Measurements from ENCODE around the gene SNAI1.

The SNAI1 gene

DNA sequence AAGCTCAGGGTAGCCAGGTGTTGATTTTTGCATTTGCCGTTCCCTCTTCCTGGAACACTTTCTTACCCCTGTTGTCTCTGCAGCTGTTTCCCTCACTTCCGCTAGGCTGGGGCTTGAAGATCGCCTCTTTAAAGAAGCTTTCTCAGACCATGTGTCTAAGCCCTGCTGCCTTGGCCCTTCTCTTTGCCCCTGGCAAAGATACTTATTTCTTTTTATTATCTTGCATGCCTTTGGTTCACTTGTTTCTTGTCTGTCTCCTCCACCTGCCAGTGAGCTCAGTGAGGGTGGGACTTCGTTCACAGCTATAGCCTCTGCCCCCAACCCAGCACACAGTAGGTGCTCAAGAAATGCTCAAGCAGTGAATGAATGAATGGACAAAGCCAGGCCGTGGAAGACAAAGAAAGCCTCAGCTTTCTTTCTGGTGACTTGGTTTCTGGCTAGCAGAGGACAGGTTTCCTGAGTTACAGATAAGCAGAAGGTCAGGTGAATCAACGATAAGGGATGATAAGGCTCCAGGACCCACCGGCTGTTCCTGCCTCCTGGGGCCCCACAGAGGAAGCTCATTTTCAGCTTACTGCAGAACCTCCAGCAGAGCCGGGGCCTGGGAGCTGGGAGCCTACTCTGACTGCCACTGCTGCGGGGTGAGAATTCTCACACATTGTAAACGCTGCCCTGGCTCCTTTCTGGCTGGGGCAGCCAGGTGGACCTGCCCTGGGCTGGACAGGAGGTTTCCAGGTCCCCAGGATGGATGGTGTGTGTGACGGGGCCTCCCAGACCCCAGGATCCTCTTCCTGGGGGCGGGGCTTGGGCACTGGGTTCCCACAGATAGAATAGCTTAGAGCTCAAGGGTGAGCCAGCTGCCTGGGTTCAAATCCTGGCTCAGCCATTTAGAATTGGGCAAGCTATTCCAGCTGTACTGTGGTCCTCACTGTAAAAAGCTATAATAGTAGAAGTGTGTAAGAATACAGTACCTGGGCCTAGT lies 29.8 kb downstream of the SNAI1 start:
- Histone ChIP-seq H3K4me3 (ENCODE audit: low read length) (no peak overlapping the region), H3K9me3 (ENCODE audit: control insufficient read depth, insufficient read depth, low read length) (no peaks in the 10 kb centered on the region), H3K27ac (ENCODE audit: low read length) (no peak overlapping the region), H3K27me3 (ENCODE audit: control insufficient read depth, insufficient read depth, low read length) (no peaks in the 10 kb centered on the region; the same call in 1 of the 2 replicates), H3K36me3 (ENCODE audit: control insufficient read depth, insufficient read depth, low read length) (no peaks in the 10 kb centered on the region), H3K4me1 (ENCODE audit: control insufficient read depth, insufficient read depth, low read length) (peaks cover 2% of the 10 kb centered on the region; the same call in 1 of the 2 replicates)
- no peak for DNase-seq (ENCODE audit: low read depth, low spot score)
- WGBS (ENCODE audit: insufficient coverage, insufficient read length) = no CpG with 5 or more reads among the region's 12 CpGs

DNA sequence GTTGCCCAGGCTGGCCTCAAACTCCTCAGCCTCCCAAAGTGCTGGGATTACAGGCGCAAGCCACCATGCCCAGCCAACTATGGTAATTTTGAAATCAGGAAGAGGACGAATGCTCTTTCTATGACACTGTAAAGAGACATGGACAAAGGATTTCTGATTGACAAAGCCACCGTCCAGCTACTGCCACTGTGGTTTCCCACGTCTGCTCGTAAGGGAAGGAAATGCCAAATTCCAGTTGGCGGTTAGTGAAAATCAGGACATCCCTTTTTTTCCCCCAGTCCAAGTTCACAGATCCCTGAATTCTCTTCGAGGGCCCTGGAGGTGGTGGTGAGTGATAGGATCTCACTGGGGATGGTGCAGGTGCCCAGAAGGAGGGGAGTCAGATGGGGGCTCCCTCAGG lies 31.2 kb downstream of the SNAI1 start:
- WGBS (ENCODE audit: insufficient coverage, insufficient read length) = no CpG with 5 or more reads among the region's 7 CpGs
- no peak overlapping the region for H3K27ac ChIP-seq (ENCODE audit: low read length)

DNA sequence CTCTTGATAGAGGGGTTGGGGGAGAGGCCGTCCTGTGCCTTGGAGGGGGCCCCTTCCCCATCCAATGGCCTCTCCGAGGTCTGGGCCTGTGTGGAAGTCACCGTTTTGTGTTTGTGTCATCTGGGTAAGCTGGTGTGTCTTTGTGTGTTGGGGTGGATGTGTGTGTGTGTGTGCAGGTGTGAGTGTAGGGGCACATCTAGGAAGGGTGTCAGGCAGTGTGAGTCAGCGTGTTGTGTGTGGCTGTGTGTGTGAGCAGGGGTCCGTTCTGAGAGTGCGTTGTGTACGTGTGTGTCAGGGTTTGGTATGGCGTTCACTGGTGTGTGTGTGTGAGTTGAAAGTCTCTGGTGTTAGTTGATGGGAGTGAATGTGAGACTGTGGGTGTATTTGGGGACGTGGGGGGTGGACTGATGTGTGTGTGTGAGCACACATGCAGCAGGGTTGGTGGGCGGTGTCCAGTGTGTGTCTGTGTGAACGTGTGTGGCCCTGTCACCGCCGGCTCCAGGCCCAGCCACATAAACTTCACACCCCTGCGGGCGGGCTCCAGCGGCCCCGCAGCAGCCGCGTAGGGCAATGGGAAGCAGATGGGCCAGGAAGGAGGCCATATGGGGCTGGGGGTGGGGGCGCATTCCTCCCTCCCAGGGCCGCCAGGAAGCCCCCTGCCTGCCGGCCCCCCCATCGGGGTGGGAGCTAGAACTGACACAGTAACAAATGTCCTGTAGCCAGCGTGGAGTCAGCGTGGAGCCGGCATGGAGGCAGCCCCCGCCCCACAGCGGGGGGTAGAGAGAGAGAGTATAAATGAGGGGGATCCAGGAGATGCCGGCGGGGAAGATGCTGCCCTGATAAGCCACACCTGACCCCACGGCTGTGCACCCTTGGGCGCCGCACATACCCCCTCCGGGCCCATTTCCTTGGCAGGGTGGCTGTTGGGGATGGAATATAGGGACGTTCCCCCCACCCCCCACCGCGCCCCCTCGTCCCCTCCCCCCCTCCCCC lies 32.1 kb downstream of the SNAI1 start:
- no peak for DNase-seq (ENCODE audit: low read depth, low spot score)
- no peaks in the 10 kb centered on the region; the same call in 1 of the 2 replicates for H3K27me3 ChIP-seq (ENCODE audit: control insufficient read depth, insufficient read depth, low read length)
- H3K36me3 ChIP-seq (ENCODE audit: control insufficient read depth, insufficient read depth, low read length) = no peaks in the 10 kb centered on the region
- no peak overlapping the region for H3K4me3 ChIP-seq (ENCODE audit: low read length)
- no peak overlapping the region for H3K27ac ChIP-seq (ENCODE audit: low read length)
- WGBS (ENCODE audit: insufficient coverage, insufficient read length) = 100% methylated on average over 1 of the region's 38 CpGs
- H3K4me1 ChIP-seq (ENCODE audit: control insufficient read depth, insufficient read depth, low read length) = no peaks in the 10 kb centered on the region; the same call in 1 of the 2 replicates
- no peaks in the 10 kb centered on the region for H3K9me3 ChIP-seq (ENCODE audit: control insufficient read depth, insufficient read depth, low read length)

More for the DNA sequence above, 31.2 kb downstream of the SNAI1 start:
- no peaks in the 10 kb centered on the region for H3K36me3 ChIP-seq (ENCODE audit: control insufficient read depth, insufficient read depth, low read length)
- peaks cover 2% of the 10 kb centered on the region; the same call in 1 of the 2 replicates for H3K4me1 ChIP-seq (ENCODE audit: control insufficient read depth, insufficient read depth, low read length)
- no peak overlapping the region for H3K4me3 ChIP-seq (ENCODE audit: low read length)
- H3K9me3 ChIP-seq (ENCODE audit: control insufficient read depth, insufficient read depth, low read length) = no peaks in the 10 kb centered on the region
- DNase-seq (ENCODE audit: low read depth, low spot score) = no peak
- no peaks in the 10 kb centered on the region; the same call in 1 of the 2 replicates for H3K27me3 ChIP-seq (ENCODE audit: control insufficient read depth, insufficient read depth, low read length)

DNA sequence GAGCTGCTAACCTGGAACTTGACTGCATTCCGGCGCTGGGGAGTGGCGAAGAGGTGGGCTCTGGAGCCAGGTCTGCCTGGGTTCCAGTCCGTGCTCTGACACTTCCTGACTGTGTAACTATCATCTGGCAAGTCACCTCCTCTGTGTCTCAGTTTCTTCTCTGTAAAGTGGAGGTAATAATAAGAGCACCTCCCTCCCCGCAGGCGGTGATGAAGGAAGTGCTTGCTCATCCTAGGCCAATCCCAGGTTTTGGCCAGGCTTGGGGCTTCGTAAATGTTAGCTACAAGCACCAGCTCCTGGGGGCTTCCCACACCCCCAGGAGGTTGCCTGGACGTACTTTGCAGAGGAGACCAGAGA lies 32.8 kb downstream of the SNAI1 start:
- no CpG with 5 or more reads among the region's 8 CpGs for WGBS (ENCODE audit: insufficient coverage, insufficient read length)
- no peak for DNase-seq (ENCODE audit: low read depth, low spot score)
- no peaks in the 10 kb centered on the region; the same call in 1 of the 2 replicates for H3K4me1 ChIP-seq (ENCODE audit: control insufficient read depth, insufficient read depth, low read length)
- no peak overlapping the region for H3K27ac ChIP-seq (ENCODE audit: low read length)
- H3K4me3 ChIP-seq (ENCODE audit: low read length) = no peak overlapping the region
- no peaks in the 10 kb centered on the region for H3K36me3 ChIP-seq (ENCODE audit: control insufficient read depth, insufficient read depth, low read length)
- no peaks in the 10 kb centered on the region for H3K9me3 ChIP-seq (ENCODE audit: control insufficient read depth, insufficient read depth, low read length)
- no peaks in the 10 kb centered on the region; the same call in 1 of the 2 replicates for H3K27me3 ChIP-seq (ENCODE audit: control insufficient read depth, insufficient read depth, low read length)

DNA sequence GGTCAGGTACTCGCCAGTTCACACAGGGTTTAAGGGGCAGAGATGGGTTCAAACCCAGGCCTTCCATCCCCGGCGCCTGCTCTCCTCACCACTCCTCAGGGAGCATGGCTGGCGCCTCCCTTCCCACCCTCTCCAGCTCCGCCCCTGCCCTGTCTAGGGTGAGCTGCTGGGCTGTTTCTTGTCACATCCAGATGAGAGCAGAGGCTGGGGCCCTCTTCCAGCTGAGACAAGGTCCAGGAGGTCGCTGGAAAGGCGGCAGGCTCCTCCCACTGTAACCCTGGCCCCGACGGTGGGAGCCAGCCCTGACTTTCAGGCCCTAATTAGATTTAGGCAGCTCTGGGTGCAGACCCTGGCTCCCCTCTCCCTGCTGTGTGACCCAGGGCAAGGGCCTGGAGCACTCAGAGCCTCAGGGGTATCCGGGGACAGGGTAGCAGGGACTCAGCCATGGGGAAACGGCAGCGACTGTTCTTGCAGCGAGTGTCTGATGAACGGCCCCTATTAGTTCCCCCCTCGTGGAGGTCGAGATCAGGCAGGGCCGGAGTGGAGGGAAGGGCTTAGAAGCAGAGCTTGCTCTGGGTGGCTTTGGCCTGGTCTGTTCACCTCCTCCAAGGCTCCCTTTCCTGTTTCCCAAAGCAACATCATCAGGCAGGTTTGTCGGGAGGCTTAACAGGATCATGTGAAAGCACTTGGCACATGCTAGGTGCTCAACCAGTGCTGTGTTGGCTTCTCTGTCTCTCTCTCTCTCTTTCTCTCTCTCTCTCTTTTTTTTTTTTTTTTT lies 33.4 kb downstream of the SNAI1 start:
- Histone ChIP-seq H3K27me3 (ENCODE audit: control insufficient read depth, insufficient read depth, low read length) (no peaks in the 10 kb centered on the region), H3K4me3 (ENCODE audit: low read length) (no peak overlapping the region), H3K9me3 (ENCODE audit: control insufficient read depth, insufficient read depth, low read length) (no peaks in the 10 kb centered on the region), H3K36me3 (ENCODE audit: control insufficient read depth, insufficient read depth, low read length) (no peaks in the 10 kb centered on the region), H3K4me1 (ENCODE audit: control insufficient read depth, insufficient read depth, low read length) (no peaks in the 10 kb centered on the region; the same call in 1 of the 2 replicates), H3K27ac (ENCODE audit: low read length) (no peak overlapping the region)
- WGBS (ENCODE audit: insufficient coverage, insufficient read length) = no CpG with 5 or more reads among the region's 18 CpGs
- DNase-seq (ENCODE audit: low read depth, low spot score) = no peak

DNA sequence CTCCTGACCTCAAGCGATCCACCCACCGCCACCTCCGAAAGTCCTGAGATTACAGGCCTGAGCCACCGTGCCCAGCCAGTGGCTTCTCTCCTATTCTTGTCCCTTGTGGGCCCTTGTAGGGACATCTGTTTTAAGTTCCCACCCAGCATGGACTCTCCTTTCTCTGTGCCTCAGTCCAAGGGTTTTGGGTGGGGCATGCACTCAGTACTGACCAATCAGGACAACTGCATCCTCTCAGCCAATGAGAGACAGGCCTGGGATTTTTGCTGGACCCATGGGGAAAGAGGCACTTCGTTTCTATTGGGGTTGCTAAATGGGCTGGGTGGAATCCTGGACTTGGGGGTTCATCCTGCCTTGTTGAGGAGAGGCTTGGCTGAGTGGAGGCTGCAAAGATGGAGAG lies 34.4 kb downstream of the SNAI1 start:
- no CpG with 5 or more reads among the region's 5 CpGs for WGBS (ENCODE audit: insufficient coverage, insufficient read length)
- no peaks in the 10 kb centered on the region for H3K9me3 ChIP-seq (ENCODE audit: control insufficient read depth, insufficient read depth, low read length)
- no peak overlapping the region for H3K4me3 ChIP-seq (ENCODE audit: low read length)
- DNase-seq (ENCODE audit: low read depth, low spot score) = no peak
- H3K36me3 ChIP-seq (ENCODE audit: control insufficient read depth, insufficient read depth, low read length) = no peaks in the 10 kb centered on the region
- no peaks in the 10 kb centered on the region; the same call in 1 of the 2 replicates for H3K4me1 ChIP-seq (ENCODE audit: control insufficient read depth, insufficient read depth, low read length)
- H3K27me3 ChIP-seq (ENCODE audit: control insufficient read depth, insufficient read depth, low read length) = no peaks in the 10 kb centered on the region
- H3K27ac ChIP-seq (ENCODE audit: low read length) = no peak overlapping the region

DNA sequence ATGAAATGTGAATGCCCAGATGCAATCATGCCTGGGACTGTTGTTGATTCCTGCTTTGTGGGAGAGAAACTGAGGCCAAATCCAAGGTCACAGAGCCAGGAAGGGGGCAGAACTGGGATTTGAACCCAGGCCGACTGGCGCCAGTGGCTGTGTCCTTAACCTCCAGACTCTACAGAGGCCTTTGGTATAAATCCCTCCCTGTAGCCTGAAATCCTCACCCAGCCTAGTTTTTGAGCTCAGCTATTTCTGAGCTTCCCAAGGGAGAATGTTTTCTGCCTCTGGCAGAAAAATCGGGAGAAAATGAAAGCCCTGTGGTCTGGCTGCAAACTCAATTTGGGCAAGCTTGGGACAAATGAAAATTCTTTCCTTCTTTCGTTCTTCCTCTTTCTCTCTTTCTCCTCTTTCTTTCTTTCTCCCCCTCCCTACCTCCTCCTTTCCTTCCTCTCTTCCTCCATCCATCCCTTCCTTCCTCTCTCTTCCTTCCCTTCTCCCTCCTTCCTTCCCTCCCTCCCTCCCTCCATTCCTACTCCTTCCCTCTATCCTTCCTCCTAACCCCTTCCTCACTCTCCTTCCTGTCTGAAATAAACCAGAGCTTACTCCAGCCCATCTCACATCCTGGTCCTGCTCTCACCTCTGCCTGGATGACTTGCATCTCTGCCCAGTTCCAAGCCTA lies 34.9 kb downstream of the SNAI1 start:
- WGBS (ENCODE audit: insufficient coverage, insufficient read length) = no CpG with 5 or more reads among the region's 4 CpGs
- no peaks in the 10 kb centered on the region; the same call in 1 of the 2 replicates for H3K4me1 ChIP-seq (ENCODE audit: control insufficient read depth, insufficient read depth, low read length)
- no peak overlapping the region for H3K27ac ChIP-seq (ENCODE audit: low read length)
- no peak for DNase-seq (ENCODE audit: low read depth, low spot score)
- no peaks in the 10 kb centered on the region for H3K27me3 ChIP-seq (ENCODE audit: control insufficient read depth, insufficient read depth, low read length)
- no peaks in the 10 kb centered on the region for H3K36me3 ChIP-seq (ENCODE audit: control insufficient read depth, insufficient read depth, low read length)
- no peaks in the 10 kb centered on the region for H3K9me3 ChIP-seq (ENCODE audit: control insufficient read depth, insufficient read depth, low read length)
- no peak overlapping the region for H3K4me3 ChIP-seq (ENCODE audit: low read length)

DNA sequence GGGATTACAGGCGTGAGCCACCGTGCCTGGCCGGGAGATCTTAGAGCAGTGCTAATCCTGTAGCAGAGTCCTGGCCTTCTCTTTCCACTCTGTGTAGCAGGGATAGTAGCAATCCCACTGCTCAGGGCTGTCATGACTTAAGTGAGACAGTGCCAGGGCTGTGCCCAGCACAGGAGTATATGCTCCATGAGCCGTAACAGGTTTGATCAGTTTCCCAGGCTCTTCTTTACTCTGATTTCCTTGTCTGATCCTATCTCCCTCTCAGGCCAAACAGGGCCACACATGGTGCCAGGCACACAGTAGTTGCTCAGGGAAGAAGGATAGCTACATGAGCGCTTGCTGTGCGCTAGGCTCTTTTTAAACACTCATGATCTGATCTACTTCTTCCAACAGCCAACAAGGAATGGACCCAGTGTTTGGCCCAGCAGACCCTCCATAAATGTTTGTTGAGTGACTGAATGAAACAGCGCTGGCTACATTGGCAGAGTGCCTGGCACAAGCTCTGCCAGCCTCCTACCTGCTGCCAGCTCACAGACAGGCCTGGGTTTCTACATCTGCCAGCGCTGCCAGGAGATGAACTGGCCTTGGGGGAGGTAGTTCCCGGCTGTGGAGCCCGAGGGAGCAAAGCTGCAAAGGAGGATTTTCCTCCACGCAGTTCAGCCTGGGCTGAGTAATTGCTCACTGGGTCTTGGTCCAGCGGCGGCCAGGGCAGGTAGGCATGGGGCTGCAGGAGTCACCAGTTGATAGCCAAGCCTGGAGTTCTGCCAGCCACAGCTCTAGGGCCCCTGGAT lies 36.9 kb downstream of the SNAI1 start:
- DNase-seq (ENCODE audit: low read depth, low spot score) = no peak
- WGBS (ENCODE audit: insufficient coverage, insufficient read length) = no CpG with 5 or more reads among the region's 13 CpGs
- H3K27ac ChIP-seq (ENCODE audit: low read length) = no peak overlapping the region
- no peaks in the 10 kb centered on the region for H3K27me3 ChIP-seq (ENCODE audit: control insufficient read depth, insufficient read depth, low read length)
- no peaks in the 10 kb centered on the region for H3K36me3 ChIP-seq (ENCODE audit: control insufficient read depth, insufficient read depth, low read length)
- no peaks in the 10 kb centered on the region; the same call in 1 of the 2 replicates for H3K4me1 ChIP-seq (ENCODE audit: control insufficient read depth, insufficient read depth, low read length)
- H3K9me3 ChIP-seq (ENCODE audit: control insufficient read depth, insufficient read depth, low read length) = no peaks in the 10 kb centered on the region
- no peak overlapping the region for H3K4me3 ChIP-seq (ENCODE audit: low read length)

DNA sequence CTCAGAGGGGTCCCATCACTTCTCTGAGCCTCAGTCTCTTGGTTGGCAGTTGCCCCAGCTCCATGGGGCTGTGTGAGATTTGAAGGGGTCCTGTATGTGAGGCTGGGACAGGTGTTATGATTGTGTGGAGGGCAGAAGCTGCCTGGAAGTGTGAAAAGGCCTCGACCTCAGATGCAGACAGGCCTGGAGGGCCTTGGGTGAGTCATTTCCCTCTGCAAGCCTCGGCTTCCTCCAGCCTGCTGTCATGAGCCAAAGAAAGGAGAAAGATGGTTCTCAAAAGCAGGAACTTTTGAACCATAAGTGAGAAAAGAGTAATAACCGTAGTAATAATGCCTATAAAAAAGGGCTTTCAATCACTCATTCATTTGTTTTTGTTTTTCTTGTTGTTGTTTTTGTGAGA lies 37.5 kb downstream of the SNAI1 start:
- no CpG with 5 or more reads among the region's 3 CpGs for WGBS (ENCODE audit: insufficient coverage, insufficient read length)
- Histone ChIP-seq H3K4me3 (ENCODE audit: low read length) (no peak overlapping the region), H3K36me3 (ENCODE audit: control insufficient read depth, insufficient read depth, low read length) (no peaks in the 10 kb centered on the region), H3K27me3 (ENCODE audit: control insufficient read depth, insufficient read depth, low read length) (no peaks in the 10 kb centered on the region), H3K9me3 (ENCODE audit: control insufficient read depth, insufficient read depth, low read length) (no peaks in the 10 kb centered on the region), H3K27ac (ENCODE audit: low read length) (no peak overlapping the region), H3K4me1 (ENCODE audit: control insufficient read depth, insufficient read depth, low read length) (no peaks in the 10 kb centered on the region)
- no peak for DNase-seq (ENCODE audit: low read depth, low spot score)
